Endometrium (tissue), 2 donors: ENCODE measurements around the gene CKAP5.

Experiments
- FAIRE-seq: peaks from 2 replicates; lab custom pipeline; 2012; peaks lifted over from hg19 to GRCh38; lab: Jason Lieb, UNC
- donor health status: control.
- donor health status: control.

CKAP5 gene

DNA sequence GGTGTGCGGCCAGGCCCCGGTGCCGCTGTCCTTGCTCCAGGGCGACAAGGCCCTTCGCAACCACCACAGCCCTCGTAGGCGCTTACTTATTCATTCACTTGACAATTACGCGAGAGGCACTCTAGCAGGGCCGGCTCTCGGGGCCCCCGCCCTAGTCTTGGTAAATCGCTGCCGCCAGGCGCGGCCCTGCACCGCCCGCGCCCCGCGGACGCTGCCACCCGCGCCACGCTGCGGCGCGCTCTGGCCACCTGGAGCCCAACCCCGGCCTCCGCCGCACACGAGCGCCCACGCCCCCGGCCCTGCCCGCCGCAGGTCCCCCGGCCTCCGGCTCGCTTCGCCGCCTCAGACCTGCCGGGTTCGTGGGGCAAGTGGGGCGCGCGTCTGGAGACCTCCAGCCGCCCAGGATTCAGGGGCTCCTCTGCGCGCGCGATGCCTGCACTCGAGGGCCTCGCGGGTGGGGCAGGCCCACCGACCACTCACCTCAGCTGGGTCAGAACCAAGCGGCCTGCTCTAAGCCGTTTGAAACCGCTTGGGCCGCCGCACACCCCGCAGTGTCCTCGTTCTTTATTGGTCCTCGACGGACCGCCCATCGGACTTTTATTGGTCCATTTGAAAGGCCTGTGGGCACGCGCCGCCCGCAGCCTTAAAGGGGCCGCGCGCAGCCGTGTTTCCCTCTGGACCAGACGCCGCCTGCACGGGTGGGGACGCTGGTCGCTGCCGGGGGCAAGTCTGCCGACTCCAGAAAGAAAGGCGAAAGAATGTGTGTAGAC is at the start of gene CKAP5:
TSS of gene CKAP5 (minus strand) at position 541 of the 770 bp plus-strand sequence. CDS start 25,049 bp downstream, outside the sequence.
- no peak for FAIRE-seq

DNA sequence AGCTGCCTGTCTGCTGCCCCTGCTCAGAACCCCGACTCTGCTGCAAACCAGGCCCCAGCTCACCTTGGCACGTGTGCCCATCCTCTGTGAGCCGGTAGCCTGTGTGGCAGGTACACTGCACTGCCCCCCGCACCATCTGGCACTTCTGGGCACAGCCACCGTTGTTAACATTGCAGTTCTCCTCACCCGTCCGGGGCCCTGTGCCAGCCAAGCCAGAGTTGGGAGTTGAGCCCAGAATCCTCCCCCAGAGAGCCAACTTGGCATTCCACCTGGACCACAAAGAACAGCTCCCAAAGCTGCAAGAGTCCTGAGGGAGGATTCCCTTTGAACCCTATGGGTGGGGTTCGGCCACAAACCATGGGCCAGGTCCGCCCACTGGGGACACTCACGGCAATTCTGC is 49.7 kb upstream of the CKAP5 start:
- FAIRE-seq: no peak

DNA sequence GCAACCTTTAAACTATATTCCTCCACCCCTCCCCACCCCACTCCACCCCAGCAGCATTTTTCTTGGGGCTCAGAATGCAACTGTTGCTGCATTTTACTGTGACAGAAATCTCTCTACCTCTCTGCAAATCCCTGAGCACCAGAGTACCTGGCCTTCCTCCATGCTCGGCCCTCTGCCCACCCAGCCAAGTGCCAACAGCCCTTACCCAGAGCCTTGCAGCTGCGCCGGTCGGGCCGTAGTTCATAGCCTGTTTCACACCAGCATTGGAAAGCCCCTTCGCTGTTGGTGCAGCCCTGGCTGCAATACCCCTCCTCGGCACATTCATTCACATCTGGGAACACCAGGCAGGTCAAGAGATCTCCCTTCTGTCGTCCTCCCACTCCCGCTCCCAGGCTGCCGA is 48.9 kb upstream of the CKAP5 start:
- no peak for FAIRE-seq

DNA sequence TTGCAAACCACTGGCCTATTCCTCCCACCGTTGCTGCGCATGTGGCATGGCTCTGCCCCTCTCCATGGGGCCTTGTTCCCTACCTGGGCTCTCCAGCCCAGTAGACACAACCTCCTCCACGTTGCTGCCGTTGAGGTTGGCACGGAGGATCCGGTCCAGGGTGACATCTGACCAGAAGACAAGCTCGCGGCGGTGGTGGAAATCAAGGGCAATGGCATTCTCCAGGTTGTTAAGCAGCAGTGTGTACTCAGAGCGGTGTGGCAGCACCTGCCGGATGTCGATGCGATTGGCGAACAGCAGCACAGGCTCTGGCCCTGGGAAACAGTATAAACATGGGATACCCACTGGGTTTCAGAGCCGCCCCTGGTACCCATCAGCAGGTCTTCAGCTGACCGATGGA is 48.4 kb upstream of the CKAP5 start:
- FAIRE-seq: no peak

DNA sequence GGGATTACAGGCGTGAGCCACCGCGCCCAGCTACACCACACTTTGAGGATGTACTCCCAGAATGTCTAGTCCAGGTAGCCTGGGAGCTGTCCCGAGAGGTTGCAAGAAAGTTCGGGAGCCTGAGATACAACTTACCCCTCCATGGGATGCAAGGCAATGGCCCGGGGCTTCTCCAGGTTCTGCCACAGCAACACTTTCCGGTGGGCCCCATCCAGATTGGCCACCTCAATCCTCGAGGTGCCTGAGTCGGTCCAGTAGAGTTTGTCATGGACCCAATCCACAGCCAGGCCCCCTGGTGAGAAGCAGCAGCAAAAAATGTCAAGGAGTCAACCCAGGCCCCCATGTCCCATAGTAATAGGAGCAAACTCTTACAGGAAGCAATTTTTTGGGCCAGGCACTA is 46.8 kb upstream of the CKAP5 start:
- no peak for FAIRE-seq

DNA sequence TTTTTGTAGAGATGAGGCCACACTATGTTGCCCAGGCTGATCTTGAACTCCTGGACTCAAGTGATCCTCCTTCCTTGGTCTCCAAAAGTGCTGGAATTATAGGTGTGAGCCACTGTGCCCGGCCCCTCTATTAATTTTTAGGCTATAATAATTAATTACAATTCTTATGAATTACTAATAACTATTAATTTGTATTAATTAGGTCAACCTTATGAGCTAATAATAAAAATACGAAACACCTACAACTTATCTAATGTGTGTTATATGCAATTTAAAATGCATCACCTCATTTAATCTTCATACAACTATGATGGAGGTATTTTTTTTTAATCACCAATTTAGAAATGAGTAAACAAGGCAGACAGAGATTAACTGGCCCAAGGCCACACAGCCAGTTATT is 46.0 kb upstream of the CKAP5 start:
- FAIRE-seq: no peak

DNA sequence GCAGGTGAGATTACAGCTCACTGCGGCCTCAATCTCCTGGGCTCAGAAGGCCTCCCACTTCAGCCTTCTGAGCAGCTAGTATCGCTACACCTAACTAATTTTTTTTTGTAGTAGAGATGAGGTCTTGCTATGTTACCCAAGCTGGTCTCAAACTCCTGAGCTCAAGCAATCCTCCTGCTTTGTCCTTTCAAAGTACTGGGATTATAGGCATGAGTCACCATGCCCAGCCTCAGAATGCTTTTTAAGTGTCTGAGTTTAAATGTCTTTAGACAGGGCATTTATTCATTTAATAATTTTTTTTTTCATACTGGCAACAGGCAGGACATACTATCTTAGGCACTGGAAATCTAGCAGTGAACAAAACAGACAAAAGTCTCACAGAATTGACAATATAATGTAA is 44.6 kb upstream of the CKAP5 start:
- no peak for FAIRE-seq

DNA sequence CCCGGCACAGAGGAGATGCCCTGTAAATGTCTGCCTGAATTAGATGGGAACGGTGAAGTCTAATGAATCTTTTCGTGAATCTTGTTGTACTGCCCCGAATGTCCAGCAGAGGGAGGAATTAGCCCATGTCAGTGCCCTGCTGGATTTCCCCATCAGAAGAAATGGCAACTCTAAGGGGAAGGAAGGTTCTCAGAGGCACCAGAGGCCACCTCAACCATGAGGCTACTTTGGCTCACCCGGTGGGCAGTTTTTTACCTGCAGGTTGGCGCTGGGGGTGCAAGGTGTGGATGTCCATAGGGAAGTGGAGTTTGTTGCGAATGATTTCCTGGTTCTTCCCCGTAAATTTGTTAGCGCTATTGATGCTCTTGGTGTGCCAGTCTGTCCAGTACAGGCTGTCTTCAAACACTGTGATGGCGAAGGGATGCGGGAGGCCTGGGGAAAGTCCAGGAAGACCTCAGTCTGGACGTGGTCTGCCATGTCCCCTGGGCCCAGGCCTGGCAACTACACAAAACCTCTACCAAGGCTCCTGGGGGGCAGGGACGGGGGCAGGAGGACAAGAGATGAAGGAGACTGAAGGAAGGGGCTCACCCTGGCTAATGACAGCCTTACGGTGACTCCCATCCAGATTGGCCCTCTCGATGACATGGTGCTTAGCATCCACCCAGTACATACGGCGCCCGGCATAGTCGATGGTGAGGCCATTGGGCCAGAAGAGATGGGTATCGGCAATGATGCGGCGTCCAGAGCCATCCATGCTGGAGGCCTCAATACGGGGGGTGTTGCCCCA is 43.8 kb upstream of the CKAP5 start:
- FAIRE-seq: no peak

DNA sequence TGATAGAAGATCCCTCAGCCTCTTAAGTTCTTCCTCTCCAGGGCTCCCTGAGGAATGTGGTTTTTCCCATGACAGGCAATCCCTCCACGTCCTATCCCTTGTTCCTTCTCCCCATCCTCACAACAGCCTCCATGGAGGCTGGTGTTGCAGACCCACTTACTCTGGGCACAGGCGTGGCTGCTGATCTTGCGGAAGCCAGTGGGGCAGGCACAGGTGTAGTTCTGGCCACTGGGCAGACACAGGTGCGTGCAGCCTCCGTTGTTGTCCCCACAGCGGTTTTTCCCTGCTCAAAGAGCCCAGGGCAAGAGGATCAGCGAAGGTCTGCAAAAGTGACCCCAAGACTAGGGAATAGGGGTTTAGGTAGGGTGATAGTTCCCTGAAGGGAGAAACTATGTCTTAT is 43.2 kb upstream of the CKAP5 start:
- FAIRE-seq: no peak

DNA sequence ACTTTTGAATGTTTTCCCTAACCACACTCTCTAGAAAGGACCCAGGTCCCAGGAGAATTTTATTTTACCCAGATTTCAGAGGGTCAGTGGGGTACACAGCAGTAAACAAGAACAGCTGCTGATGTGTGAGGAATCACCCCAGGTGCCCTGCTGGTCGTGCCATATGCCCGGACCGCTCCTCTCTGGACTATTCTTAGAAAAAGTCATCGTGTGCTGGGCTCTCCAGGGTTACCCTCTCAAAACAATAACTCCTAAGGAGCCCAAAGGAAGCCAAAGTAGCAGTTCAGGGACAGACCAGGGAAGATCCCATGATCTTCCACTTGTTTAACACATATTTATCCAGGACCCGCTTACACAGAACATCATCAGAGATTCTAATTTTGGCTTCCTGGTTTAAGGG is 42.6 kb upstream of the CKAP5 start:
- FAIRE-seq: no peak

DNA sequence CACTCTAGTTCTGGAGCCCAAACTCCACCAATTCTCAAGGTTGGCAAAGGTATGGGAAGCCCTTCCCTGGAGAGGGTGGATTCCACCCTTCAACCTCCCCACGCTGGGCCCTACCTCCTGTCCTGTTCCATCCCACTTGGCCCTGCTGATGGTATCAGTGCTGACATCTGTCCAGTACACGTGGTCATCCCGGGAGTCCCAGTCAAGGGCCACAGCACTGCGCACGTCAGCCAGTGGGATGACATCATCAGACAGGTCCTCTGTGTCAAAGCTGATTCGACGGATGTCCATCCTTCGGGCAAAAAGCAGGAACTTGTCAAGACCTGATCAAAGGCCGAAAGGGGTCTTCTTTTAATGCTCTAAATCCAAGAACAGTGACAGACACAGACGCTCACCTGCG is 40.1 kb upstream of the CKAP5 start:
- FAIRE-seq: no peak

DNA sequence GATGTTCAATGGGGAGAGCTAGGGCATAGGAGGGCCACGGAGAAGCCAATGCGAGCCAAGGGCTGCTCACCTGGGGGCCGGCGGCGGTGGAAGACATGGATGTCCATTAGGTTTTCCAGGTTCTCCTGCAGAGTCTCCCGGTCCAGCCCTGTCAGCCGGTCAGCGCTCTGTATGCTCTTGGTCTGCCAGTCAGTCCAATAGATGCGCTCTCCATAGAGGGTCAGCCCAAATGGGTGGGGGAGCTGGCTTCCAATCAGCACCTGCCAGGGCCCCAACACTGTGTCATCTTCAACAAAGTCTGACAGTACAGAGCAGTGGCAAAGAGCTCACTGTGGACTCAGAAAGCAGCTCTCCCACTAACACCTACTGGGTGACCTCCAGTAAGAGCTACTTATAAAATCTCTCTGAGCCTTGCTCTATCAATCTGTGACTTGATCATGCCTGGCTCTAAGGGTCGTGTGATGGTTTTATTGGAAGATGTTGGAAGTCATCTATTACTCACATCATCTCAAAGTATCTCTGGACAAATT is 33.0 kb upstream of the CKAP5 start:
- FAIRE-seq: no peak

DNA sequence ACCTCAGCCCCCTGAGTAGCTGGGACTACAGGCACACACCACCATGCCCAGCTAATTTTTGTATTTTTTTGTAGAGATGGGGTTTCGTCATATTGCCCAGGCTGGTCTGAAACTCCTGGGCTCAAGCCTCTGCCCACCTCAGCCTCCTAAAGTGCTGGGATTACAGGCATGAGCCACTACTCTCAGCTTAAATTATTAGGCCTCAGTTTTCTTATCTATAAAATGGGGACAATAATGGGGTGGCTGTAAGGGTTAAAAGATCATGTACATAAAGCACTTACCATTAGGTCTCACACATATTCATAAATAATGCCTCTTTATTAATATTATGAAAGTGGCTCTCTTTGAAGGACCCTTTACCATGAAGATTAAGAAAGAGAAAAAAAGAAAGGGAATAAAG is 31.5 kb upstream of the CKAP5 start:
- FAIRE-seq: no peak

DNA sequence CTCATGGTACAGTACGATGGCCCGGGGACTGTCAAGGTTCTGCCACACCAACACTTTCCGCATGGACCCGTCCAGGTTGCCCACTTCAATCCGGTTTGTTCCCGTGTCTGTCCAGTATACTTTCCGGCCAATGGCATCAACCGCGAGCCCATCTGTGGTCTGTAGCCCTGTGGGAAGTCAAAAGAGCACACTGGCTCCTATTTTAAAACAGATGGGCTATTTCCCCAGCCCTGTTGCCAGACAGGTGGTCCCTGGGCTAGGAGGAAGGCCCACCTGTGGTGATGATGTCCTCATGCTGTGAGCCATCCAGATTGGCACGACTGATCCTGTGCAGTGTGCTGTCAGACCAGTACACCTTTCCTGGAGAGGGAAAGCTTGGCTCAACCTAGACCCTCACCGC is 30.4 kb upstream of the CKAP5 start:
- no peak for FAIRE-seq

DNA sequence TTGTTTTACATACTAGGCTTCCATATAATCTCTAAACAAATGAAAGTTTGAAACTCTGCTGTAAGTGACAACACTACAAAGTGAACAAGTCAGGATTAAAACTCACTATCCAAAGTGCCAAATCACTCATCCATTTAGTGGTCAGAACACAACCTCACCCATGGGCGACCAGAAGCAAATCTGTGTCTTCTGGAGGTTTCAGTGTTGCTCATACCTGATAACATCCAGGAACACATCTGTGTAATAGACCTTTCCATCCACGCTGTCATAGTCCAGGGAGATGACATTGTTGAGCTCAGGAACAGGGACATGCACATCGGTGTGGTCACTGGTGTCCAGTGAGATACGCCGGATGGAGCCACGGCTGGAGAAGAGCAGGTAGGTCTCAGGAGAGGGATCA is 28.5 kb upstream of the CKAP5 start:
- FAIRE-seq: no peak

DNA sequence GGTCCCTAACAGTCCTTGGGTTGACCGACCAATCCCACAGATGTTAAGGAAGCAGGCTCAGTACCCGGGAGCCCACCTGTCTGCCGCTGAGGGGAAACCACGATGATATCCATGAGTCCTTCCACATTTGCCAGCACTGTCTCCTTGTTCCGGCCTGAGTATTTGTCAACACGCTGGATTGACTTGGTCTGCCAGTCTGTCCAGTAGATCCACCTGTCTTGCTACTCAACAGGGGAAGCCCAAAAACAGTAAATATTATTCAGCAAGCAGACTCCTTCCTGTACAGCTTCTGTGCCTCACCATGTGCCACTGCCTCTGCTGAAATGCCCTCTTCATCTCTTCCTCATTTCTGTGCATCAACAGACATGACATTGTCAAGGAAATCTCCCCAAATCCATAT is 22.8 kb upstream of the CKAP5 start:
- FAIRE-seq: no peak

DNA sequence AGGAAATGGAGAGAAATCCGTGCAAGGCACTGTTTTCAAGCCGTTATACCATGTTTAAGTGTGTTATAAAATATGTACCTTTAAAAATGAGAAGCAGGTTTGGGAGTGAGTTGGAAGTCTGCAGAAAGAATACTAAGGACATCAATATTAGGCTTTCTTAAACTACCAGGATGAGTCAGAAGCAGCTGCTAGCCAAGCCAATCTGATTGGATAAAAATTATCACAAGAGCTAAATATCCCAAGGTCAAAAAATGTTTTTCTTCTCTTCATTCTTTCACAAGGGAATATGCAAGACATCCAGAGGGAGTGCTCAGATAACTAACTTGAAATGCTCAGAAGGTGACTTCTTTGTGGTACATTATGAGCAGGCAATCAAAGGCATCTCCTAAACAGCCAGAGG is 19.3 kb upstream of the CKAP5 start:
- FAIRE-seq: no peak

DNA sequence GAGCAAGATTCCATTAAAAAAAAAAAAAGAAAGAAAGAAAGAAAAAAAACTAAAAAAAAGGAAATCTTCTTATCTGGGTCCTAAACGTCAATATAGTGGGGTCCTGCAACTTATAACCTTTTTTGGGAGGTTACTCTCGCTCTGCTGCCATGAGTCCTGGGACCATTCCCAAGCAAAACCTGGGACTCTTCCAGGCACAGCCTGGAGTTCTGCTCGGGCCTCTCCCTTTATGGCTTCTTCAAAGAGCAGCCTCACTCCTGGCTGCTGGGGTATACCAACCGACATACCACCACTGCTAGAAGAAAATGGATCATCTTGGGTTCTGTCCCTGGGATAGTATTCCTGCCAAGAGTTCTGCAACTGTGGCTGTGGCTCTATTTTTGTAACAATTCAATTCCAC is 14.1 kb upstream of the CKAP5 start:
- FAIRE-seq: no peak

DNA sequence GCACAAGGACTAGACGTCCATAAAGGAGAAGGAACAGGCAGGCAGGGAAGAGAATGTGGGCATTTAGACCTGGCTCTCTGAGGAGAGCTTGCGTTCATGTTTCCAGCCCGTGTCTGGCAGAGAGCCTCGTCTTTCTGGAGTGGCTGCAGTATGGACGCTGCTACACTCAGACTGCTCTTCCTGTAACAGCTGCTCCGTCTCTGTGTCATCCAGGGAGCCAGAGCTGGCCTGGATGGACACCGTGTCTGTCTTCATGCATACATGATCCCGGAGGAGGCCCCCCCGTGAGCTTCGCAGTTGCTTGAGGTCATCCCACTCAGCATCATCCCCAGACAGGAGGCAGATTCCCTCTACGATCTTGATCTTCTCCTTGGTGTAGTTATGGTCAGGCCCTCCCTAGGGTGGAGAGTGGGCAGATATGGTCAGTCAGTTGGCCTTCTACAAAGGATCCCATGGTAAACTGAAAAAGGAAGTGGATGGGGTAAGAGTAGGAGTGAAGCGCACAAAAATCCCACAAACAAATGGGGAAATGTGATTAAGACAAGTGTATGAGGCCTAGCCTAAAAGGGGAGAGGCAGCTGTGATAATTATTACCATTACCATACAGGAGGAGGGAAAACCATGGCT is 13.0 kb upstream of the CKAP5 start:
- FAIRE-seq: no peak

DNA sequence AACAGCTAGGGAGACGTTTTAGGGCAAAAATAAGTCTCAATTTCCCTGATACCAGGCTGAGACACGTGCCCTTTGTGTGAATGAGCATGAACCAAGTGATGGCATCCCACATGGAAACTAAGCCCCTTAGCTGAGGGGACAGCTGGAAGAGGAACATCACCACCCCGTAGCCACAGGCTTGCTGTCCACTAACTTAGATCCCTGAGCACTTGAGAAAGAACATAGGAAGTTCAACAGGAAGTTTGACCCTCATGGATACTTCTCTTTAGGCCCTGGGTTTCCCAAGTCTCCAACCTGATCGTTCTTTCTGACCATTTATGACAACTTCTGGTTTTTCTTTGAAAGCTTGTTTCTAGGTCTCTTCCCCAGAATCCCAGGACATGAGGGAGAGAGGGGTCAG is 11.6 kb upstream of the CKAP5 start:
- FAIRE-seq: no peak

DNA sequence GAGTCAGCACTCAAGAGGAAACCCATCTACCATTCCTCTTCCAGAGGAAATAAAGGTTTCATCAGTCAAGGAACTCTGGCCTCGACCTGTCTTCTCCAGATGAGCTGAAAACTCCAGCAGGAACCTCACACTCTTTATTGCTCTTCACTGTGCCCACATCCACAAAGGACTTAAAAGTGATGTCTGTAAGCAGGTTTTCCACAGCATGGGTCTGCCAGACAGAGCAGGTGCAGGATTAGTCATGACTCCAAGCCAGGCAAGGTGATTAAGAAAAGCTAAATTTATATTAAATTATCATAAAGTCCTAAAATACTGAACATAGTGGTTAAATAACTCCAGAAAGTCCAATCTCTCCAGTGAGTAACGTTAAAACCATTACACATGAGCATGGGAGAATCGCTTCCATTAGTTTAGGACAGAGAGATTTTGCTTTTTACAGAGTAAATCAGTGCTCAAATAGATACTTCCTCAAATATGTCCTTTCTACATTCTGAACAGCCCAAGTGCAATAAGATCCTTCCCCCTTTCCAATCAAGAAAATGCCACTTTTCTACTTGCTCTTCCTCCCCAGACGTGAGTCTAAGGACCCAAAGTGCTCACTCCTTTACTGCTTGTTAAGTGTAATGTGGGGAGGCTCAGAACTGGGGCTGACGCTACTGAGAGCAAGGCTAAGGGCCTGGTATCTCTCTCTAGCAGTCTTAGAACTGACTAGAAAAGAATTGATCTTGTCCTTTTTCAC is 10.7 kb upstream of the CKAP5 start:
- FAIRE-seq: no peak

DNA sequence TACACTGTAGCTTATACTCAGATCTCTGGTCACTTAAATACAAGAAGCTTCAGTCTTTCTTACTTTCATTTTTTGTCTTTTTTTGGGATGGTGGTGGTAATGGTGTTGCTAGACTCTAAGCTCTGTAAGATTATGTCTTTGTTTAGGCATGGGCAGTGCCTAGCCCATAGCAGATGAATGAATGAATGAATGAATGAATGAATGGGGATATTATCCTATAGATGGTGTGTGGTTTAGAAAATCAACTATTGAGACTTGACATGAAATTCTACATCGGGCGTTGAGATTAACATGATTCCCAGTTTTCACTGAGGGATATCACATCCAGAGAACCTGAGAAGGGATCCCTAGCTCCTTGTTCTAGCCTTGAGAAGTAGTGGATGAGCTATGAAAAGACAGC is 9.8 kb upstream of the CKAP5 start:
- no peak for FAIRE-seq
